ENCODE results near the gene FFAR1. TPM values are rescaled to one million over a fixed set of nuclear protein-coding genes. Genes with fewer than 3 reads are reported as not detected.

The FFAR1 gene
- total RNA-seq, 4 donors from 2014 or later: not detected

DNA sequence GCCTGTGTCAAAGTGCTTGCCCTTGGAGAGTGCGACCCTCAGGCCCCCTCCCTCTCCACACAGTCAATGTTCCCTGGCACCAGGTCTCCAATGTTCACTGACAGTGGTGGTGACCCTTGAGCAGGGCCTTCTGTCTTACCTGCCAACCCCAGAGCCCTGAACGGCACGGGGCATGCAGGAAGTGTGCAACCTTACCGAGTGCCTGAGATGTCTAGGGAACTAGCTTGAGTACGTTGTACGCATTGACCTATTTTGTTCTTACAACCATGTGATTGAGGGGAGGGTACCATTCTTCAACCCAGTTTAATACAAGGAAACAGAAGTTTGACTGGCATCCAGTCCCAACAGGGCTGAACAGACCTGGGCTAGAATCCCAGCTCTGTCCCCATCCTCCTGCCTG lies 42.5 kb upstream of the FFAR1 start:
- no peak for ATAC-seq
- no peaks in the 10 kb centered on the region for H3K36me3 ChIP-seq
- TF ChIP-seq EP300 (IDR thresholded peaks at IDR 0.05): no peak
- peaks cover 68% of the 10 kb centered on the region for H3K27me3 ChIP-seq
- no peak overlapping the region for H3K27ac ChIP-seq
- H3K4me3 ChIP-seq: no peak overlapping the region
- H3K4me1 ChIP-seq: no peaks in the 10 kb centered on the region
- WGBS, 2 donors (ENCODE audit: low coverage in 1 of 2): 80 to 100% methylated on average over 1 to 2 of the region's 6 CpGs
- H3K9me3 ChIP-seq: no peaks in the 10 kb centered on the region

DNA sequence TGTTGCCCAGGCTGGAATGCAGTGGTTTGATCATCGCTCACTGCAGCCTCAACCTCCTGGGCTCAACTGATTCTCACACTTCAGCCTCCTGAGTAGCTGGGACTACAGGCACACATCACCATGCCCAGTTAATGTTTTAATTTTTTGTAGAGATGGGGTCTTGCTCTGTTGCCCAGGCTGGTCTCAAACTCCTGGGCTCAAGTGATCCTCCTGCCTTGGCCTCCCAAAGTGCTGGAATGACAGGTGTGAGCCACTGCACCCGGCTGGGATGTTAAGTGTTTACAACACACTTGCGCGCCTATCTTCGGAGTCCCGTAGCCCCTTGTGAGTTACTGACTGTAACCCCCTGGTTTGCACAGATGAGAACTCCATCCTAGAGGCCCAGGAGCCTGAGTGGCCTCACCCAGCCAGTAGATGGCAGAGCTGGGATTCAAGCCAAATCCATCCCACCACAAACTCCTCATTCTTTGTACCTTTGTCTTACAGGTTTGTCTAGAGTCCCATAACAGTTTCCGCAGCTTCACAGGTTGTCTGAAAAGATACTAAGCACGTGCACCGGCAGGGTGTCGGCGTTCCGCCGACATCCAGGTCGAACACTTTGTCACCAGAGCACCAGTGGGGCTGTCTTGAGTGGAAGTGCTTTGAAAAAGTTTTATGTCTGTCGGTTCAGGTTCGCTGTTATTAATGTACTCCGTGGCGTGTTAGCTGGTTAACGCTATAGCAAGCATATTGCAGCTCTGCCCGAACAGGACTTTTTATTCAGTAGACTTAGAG lies 41.0 kb upstream of the FFAR1 start:
- peaks cover 59% of the 10 kb centered on the region for H3K27me3 ChIP-seq
- H3K4me3 ChIP-seq: no peak overlapping the region
- whole genome bisulfite sequencing, 2 donors (ENCODE audit: low coverage in 1 of 2): 80 to 84% methylated on average over 13 of the region's 20 CpGs
- H3K36me3 ChIP-seq: no peaks in the 10 kb centered on the region
- no peak for ATAC-seq
- H3K4me1 ChIP-seq: no peaks in the 10 kb centered on the region
- no peak for TF ChIP-seq EP300 (IDR thresholded peaks at IDR 0.05)
- TF ChIP-seq POLR2A (IDR thresholded peaks at IDR 0.05): no peak
- TF ChIP-seq, protein P1, sequence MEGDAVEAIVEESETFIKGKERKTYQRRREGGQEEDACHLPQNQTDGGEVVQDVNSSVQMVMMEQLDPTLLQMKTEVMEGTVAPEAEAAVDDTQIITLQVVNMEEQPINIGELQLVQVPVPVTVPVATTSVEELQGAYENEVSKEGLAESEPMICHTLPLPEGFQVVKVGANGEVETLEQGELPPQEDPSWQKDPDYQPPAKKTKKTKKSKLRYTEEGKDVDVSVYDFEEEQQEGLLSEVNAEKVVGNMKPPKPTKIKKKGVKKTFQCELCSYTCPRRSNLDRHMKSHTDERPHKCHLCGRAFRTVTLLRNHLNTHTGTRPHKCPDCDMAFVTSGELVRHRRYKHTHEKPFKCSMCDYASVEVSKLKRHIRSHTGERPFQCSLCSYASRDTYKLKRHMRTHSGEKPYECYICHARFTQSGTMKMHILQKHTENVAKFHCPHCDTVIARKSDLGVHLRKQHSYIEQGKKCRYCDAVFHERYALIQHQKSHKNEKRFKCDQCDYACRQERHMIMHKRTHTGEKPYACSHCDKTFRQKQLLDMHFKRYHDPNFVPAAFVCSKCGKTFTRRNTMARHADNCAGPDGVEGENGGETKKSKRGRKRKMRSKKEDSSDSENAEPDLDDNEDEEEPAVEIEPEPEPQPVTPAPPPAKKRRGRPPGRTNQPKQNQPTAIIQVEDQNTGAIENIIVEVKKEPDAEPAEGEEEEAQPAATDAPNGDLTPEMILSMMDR (IDR thresholded peaks at IDR 0.05): no peak
- no peak for TF ChIP-seq POLR2AphosphoS5 (IDR thresholded peaks at IDR 0.05)
- H3K27ac ChIP-seq: no peak overlapping the region
- H3K9me3 ChIP-seq: no peaks in the 10 kb centered on the region

DNA sequence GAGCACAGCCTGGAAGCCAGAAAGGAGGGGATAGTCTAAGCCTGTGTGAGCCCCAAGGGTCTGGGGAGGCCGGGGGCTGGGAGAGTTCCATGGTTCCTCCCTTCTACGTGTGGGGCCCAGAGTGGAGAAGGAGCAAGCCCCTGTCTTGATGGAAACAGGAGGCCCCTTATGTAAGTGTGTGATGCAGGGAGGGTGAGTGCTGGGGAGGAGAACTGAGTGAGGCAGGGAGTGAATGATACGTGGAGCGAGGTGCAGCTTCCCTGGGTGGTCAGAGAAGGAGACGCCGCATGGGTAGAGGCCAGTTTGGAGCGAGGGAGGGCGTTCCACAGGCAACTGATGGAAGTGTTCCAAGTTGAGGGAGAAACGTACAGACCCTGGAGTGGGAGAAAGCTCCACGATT lies 39.8 kb upstream of the FFAR1 start:
- Histone ChIP-seq H3K4me3 (no peak overlapping the region), H3K27me3 (peaks cover 58% of the 10 kb centered on the region), H3K36me3 (no peaks in the 10 kb centered on the region), H3K27ac (no peak overlapping the region), H3K4me1 (no peaks in the 10 kb centered on the region), H3K9me3 (no peaks in the 10 kb centered on the region)
- ATAC-seq: no peak
- 23 to 36% methylated on average over 4 to 10 of the region's 10 CpGs for whole genome bisulfite sequencing, 2 donors (ENCODE audit: low coverage in 1 of 2)
- TF ChIP-seq, protein P1 (IDR thresholded peaks at IDR 0.05): no peak
- no peak for TF ChIP-seq POLR2A (IDR thresholded peaks at IDR 0.05)
- no peak for TF ChIP-seq POLR2AphosphoS5 (IDR thresholded peaks at IDR 0.05)
- no peak for TF ChIP-seq EP300 (IDR thresholded peaks at IDR 0.05)

- peaks cover 58% of the 10 kb centered on the region for H3K27me3 ChIP-seq
- TF ChIP-seq POLR2A (IDR thresholded peaks at IDR 0.05) (no peak), POLR2AphosphoS5 (IDR thresholded peaks at IDR 0.05) (no peak), EP300 (IDR thresholded peaks at IDR 0.05) (no peak)
- TF ChIP-seq, protein P1 (IDR thresholded peaks at IDR 0.05): no peak
- H3K4me1 ChIP-seq: no peaks in the 10 kb centered on the region
- no peaks in the 10 kb centered on the region for H3K36me3 ChIP-seq
- WGBS, 2 donors (ENCODE audit: low coverage in 1 of 2): 78 to 89% methylated on average over 7 of the region's 7 CpGs
- ATAC-seq: no peak
- H3K9me3 ChIP-seq: no peaks in the 10 kb centered on the region
- H3K27ac ChIP-seq: no peak overlapping the region
- no peak overlapping the region for H3K4me3 ChIP-seq
Measured at GRCh38 chr19:35308910-35309309, 38.8 kb upstream of the FFAR1 start.

- Histone ChIP-seq H3K9me3 (no peaks in the 10 kb centered on the region), H3K27ac (no peak overlapping the region), H3K4me1 (no peaks in the 10 kb centered on the region), H3K27me3 (peaks cover 53% of the 10 kb centered on the region), H3K36me3 (no peaks in the 10 kb centered on the region), H3K4me3 (no peak overlapping the region)
- no peak for ATAC-seq
- TF ChIP-seq EP300 (IDR thresholded peaks at IDR 0.05) (no peak), POLR2A (IDR thresholded peaks at IDR 0.05) (no peak), POLR2AphosphoS5 (IDR thresholded peaks at IDR 0.05) (no peak)
- TF ChIP-seq, protein P1 (IDR thresholded peaks at IDR 0.05): no peak
- 53 to 67% methylated on average over 3 to 10 of the region's 47 CpGs for WGBS, 2 donors (ENCODE audit: low coverage in 1 of 2)
Measured at GRCh38 chr19:35309481-35310279, 38.0 kb upstream of the FFAR1 start.

All from gastroesophageal sphincter (tissue), 4 donors.